GM23338 (cell line): Measurements from ENCODE around the gene DDX56.

Experiments used
- CREB1 ChIP-seq: fragments of 250-450 bp; sonication (Bioruptor Pico); IDR thresholded peaks from 2 replicates; pipeline ENCODE4 v1.5.0; 2020; ENCODE audit warnings: low read depth, mild to moderate bottlenecking, moderate library complexity
- EZH2 ChIP-seq: fragments of 200-600 bp; sonication (generic); IDR thresholded peaks from one replicate; pipeline ENCODE4 v1.8.0; 2017; ENCODE audit warnings: antibody characterized with exemption, mild to moderate bottlenecking, low read depth; ENCODE audit not compliant: unreplicated experiment
- EZH2phosphoT487 ChIP-seq: fragments of 200-600 bp; sonication (generic); IDR thresholded peaks from one replicate; pipeline ENCODE4 v1.8.1; 2018; ENCODE audit warnings: antibody characterized with exemption; ENCODE audit not compliant: unreplicated experiment
- JUNB ChIP-seq: IDR thresholded peaks from one replicate; pipeline ENCODE4 v1.6.1; 2016; ENCODE audit warnings: antibody characterized with exemption; ENCODE audit not compliant: unreplicated experiment
- POLR2AphosphoS5 ChIP-seq: IDR thresholded peaks from 2 replicates; pipeline ENCODE4 v1.6.1; 2016; ENCODE audit warnings: antibody characterized with exemption, low read depth
- REST ChIP-seq: IDR thresholded peaks from one replicate; pipeline ENCODE4 v1.6.1; 2018; ENCODE audit warnings: antibody characterized with exemption; ENCODE audit not compliant: unreplicated experiment
- ZNF114 ChIP-seq: fragments of 250-450 bp; sonication (Bioruptor Pico); IDR thresholded peaks from 2 replicates; pipeline ENCODE4 v1.5.0; 2020; ENCODE audit warnings: mild to moderate bottlenecking, moderate library complexity
- ZNF331 ChIP-seq: fragments of 250-450 bp; sonication (Bioruptor Pico); IDR thresholded peaks from 2 replicates; pipeline ENCODE4 v1.5.0; 2020; ENCODE audit warnings: low read depth, mild to moderate bottlenecking, moderate library complexity
- TF ChIP-seq, protein P1 (sequence below), 2 experiments: fragments of 200-600 bp in 1 of 2; sonication (generic) in 1 of 2; conservative IDR thresholded peaks; 2 replicates each; pipeline versions ENCODE4 v1.5.1 to v1.6.1; 2016 to 2017; ENCODE audit warnings: antibody characterized with exemption in 2 of 2, low read depth in 2 of 2, mild to moderate bottlenecking in 2 of 2, moderate library complexity in 1 of 2
- TF ChIP-seq, protein P2 (sequence below): IDR thresholded peaks from 2 replicates; pipeline ENCODE4 v1.6.1; 2016; ENCODE audit warnings: antibody characterized with exemption

DNA sequence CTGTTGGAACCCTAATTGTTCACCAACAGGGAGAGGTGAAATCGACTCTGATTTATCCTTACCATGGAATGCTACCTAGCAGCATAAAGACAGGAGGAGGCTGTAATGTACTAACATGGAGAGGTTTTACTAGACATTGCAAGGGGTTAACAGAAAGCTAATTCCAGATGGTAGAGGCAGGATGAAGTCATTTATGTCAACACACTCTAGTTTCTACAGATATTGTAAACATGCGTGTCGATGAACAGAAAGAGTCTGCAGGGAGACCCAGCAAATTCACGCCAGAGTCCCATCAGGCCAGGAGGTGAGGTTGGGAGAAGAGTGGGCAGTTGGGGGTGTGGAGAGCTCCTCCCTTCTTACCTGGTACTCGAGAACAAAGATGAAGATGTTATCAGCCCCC, 39.6 kb downstream of the DDX56 start:
- TF ChIP-seq, protein P1, sequence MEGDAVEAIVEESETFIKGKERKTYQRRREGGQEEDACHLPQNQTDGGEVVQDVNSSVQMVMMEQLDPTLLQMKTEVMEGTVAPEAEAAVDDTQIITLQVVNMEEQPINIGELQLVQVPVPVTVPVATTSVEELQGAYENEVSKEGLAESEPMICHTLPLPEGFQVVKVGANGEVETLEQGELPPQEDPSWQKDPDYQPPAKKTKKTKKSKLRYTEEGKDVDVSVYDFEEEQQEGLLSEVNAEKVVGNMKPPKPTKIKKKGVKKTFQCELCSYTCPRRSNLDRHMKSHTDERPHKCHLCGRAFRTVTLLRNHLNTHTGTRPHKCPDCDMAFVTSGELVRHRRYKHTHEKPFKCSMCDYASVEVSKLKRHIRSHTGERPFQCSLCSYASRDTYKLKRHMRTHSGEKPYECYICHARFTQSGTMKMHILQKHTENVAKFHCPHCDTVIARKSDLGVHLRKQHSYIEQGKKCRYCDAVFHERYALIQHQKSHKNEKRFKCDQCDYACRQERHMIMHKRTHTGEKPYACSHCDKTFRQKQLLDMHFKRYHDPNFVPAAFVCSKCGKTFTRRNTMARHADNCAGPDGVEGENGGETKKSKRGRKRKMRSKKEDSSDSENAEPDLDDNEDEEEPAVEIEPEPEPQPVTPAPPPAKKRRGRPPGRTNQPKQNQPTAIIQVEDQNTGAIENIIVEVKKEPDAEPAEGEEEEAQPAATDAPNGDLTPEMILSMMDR (conservative IDR thresholded peaks at IDR 0.05; ENCODE audit: low read depth in 2 of 2): no peak
- TF ChIP-seq EZH2phosphoT487: no peak
- TF ChIP-seq REST: no peak
- no peak for TF ChIP-seq POLR2AphosphoS5
- TF ChIP-seq EZH2: no peak
- TF ChIP-seq JUNB: no peak
- no peak for TF ChIP-seq CREB1
- TF ChIP-seq ZNF114 (CRISPR knock-in tag): no peak
- no peak for TF ChIP-seq ZNF331
- TF ChIP-seq, protein P2, sequence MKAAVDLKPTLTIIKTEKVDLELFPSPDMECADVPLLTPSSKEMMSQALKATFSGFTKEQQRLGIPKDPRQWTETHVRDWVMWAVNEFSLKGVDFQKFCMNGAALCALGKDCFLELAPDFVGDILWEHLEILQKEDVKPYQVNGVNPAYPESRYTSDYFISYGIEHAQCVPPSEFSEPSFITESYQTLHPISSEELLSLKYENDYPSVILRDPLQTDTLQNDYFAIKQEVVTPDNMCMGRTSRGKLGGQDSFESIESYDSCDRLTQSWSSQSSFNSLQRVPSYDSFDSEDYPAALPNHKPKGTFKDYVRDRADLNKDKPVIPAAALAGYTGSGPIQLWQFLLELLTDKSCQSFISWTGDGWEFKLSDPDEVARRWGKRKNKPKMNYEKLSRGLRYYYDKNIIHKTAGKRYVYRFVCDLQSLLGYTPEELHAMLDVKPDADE: no peak
